CD14-positive monocyte (primary cell): ENCODE measurements around the gene ASB17. TPM values are rescaled to one million over a fixed set of nuclear protein-coding genes. Genes with fewer than 3 reads are reported as not detected.

Source experiments
- DNase-seq, 3 donors: peaks; one replicate each; pipeline ENCODE4 v3.0.0-alpha.2; 2011 to 2022
- H2AFZ ChIP-seq: 2 replicates; pipeline ENCODE4 v1.6.0; 2012; ENCODE audit warnings: mild to moderate bottlenecking, low read depth, low read length, inconsistent platforms; ENCODE audit not compliant: insufficient read depth, poor library complexity, severe bottlenecking
- H3K27ac ChIP-seq, 2 donors: 1 replicate in 1 of 2; 2 replicates in 1 of 2; pipeline ENCODE4 v1.5.1; 2012 to 2013; ENCODE audit warnings: low read length in 2 of 2, control low read depth in 1 of 2, inconsistent platforms in 1 of 2, low read depth in 1 of 2, mild to moderate bottlenecking in 1 of 2
- H3K27me3 ChIP-seq, 2 donors: one replicate each; pipeline versions ENCODE4 v1.6.0 to v1.6.1; 2011 to 2013; ENCODE audit warnings: low read length in 2 of 2; ENCODE audit not compliant: control insufficient read depth in 2 of 2, insufficient read depth in 2 of 2
- H3K36me3 ChIP-seq, 2 donors: replicated peaks in 1 of 2; 1 replicate in 1 of 2; 2 replicates in 1 of 2; pipeline versions ENCODE4 v1.5.1 to v1.6.1; 2012 to 2013; ENCODE audit warnings: low read length in 2 of 2, control low read depth in 1 of 2, inconsistent platforms in 1 of 2, mild to moderate bottlenecking in 1 of 2; ENCODE audit not compliant: insufficient read depth in 2 of 2, control insufficient read depth in 1 of 2
- H3K4me1 ChIP-seq, 2 donors: 1 replicate in 1 of 2; 2 replicates in 1 of 2; pipeline versions ENCODE4 v1.5.1 to v1.6.1; 2012 to 2013; ENCODE audit warnings: low read length in 2 of 2, control low read depth in 1 of 2, inconsistent platforms in 1 of 2, mild to moderate bottlenecking in 1 of 2, moderate library complexity in 1 of 2; ENCODE audit not compliant: insufficient read depth in 2 of 2, control insufficient read depth in 1 of 2
- H3K4me2 ChIP-seq: replicated peaks from 2 replicates; pipeline ENCODE3; 2012; ENCODE audit warnings: low read length, moderate library complexity, mild to moderate bottlenecking; ENCODE audit not compliant: poor library complexity, severe bottlenecking; ENCODE audit errors: extremely low read depth
- H3K4me3 ChIP-seq, 3 experiments: fragments of 200-600 bp in 1 of 3; sonication (generic) in 1 of 3; replicated peaks in 1 of 3; 1 replicate in 2 of 3; 2 replicates in 1 of 3; pipeline ENCODE4 v1.5.1; 2011 to 2013; ENCODE audit warnings: low read length in 3 of 3, mild to moderate bottlenecking in 3 of 3, control low read depth in 2 of 3, low read depth in 2 of 3, inconsistent platforms in 1 of 3, moderate library complexity in 1 of 3
- H3K79me2 ChIP-seq: 2 replicates; pipeline ENCODE4 v1.6.0; 2012; ENCODE audit warnings: mild to moderate bottlenecking, control low read depth, inconsistent platforms, low read length, moderate library complexity; ENCODE audit not compliant: insufficient read depth
- H3K9ac ChIP-seq: 2 replicates; pipeline ENCODE4 v1.6.0; 2017; ENCODE audit warnings: low read length, mild to moderate bottlenecking; ENCODE audit not compliant: insufficient read depth, poor library complexity, severe bottlenecking
- H3K9me3 ChIP-seq, 2 donors: replicated peaks in 1 of 2; 1 replicate in 1 of 2; 2 replicates in 1 of 2; pipeline versions ENCODE4 v1.5.1 to v1.6.1; 2012 to 2013; ENCODE audit warnings: low read length in 2 of 2, control low read depth in 1 of 2; ENCODE audit not compliant: control insufficient read depth in 1 of 2, insufficient read depth in 1 of 2
- H4K20me1 ChIP-seq: 2 replicates; pipeline ENCODE4 v1.6.0; 2012; ENCODE audit warnings: mild to moderate bottlenecking, low read length, control low read depth, moderate library complexity; ENCODE audit not compliant: insufficient read depth
- H3K27ac Mint-ChIP-seq, 7 donors: one replicate each; pipeline ENCODE4 v1.8.0; 2020; ENCODE audit warnings: mild to moderate bottlenecking in 7 of 7, mixed read lengths in 7 of 7, moderate library complexity in 6 of 7, inconsistent platforms in 2 of 7
- H3K27me3 Mint-ChIP-seq, 3 donors: one replicate each; pipeline ENCODE4 v1.8.0; 2021 to 2022; ENCODE audit warnings: low read depth in 3 of 3, mild to moderate bottlenecking in 3 of 3, mixed read lengths in 3 of 3, moderate library complexity in 3 of 3, inconsistent platforms in 1 of 3
- H3K36me3 Mint-ChIP-seq, 2 donors: one replicate each; pipeline ENCODE4 v1.8.0; 2020; ENCODE audit warnings: mixed read lengths in 2 of 2, inconsistent platforms in 1 of 2, mild to moderate bottlenecking in 1 of 2
- H3K4me1 Mint-ChIP-seq: one replicate; pipeline ENCODE4 v1.8.0; 2020; ENCODE audit warnings: mild to moderate bottlenecking, mixed read lengths
- H3K4me3 Mint-ChIP-seq, 2 donors: one replicate each; pipeline ENCODE4 v1.8.0; 2020; ENCODE audit warnings: mild to moderate bottlenecking in 2 of 2, mixed read lengths in 2 of 2, moderate library complexity in 1 of 2
- H3K9me3 Mint-ChIP-seq, 7 donors: one replicate each; pipeline ENCODE4 v1.8.0; 2020 to 2022; ENCODE audit warnings: mixed read lengths in 7 of 7, mild to moderate bottlenecking in 6 of 7, moderate library complexity in 6 of 7, inconsistent platforms in 2 of 7
- CTCF ChIP-seq: fragments of 200-600 bp; IDR thresholded peaks from one replicate; pipeline ENCODE4 v1.8.0; 2022; ENCODE audit warnings: antibody characterized with exemption, mild to moderate bottlenecking
- WGBS: methylation state at CpG from one replicate; pipeline ENCODE4 v1.1.5; 2013; ENCODE audit warnings: missing lambda C conversion rate; ENCODE audit not compliant: insufficient coverage; 5-methylcytosine and 5-hydroxymethylcytosine counted together
- intact Hi-C, 2 donors: fragments of 100-400 bp; cut with micrococcal nuclease; formaldehyde crosslinking; loops; one replicate each; pipeline versions ENCODE4 v1.15.0 to v1.15.1; 2023
- polyA minus RNA-seq: library from RNA; depleted of rRNA, polyadenylated mRNA; stranded (reverse); fragments of >200 nt; gene quantifications from 2 replicates; pipeline ENCODE4 v1.2.3, GENCODE V29; 2012
- polyA plus RNA-seq, 3 donors: library from polyadenylated mRNA; depleted of rRNA in 1 of 3; unstranded in 2 of 3; stranded (reverse) in 1 of 3; fragments of 300-500 nt in 2 of 3; fragments of >200 nt in 1 of 3; fragmentation: Illumina TruSeq in 2 of 3; gene quantifications; 1 replicate in 2 of 3; 2 replicates in 1 of 3; pipeline ENCODE4 v1.2.3, GENCODE V29; 2012 to 2021
- total RNA-seq, 12 experiments: library from RNA in 1 of 12; stranded (reverse) in 1 of 12; fragments of 120-200 nt in 1 of 12; gene quantifications; one replicate each; pipeline ENCODE4 v1.2.4 and lab custom pipeline; 2013 to 2026; ENCODE audit warnings: mixed read lengths in 6 of 12, inconsistent platforms in 1 of 12

ASB17 gene
- not detected for total RNA-seq (2013)
- polyA plus RNA-seq (not detected), polyA minus RNA-seq (not detected in 2 replicates), total RNA-seq (lab: John Stamatoyannopoulos, UW) (0 to 0.30 (median 0) reads per million in 11 experiments)

GRCh38 chr1:75932304-75932703 lies at the start of gene ASB17:
TSS of gene ASB17 (minus strand) at chr1:75932404. CDS start at chr1:75932291, 113 bp downstream.
- Histone ChIP-seq H3K9me3 (no peaks in the 10 kb centered on the region), H3K27me3 (no peaks in the 10 kb centered on the region), H4K20me1 (no peaks in the 10 kb centered on the region), H3K4me3 (no peak within 1 kb of the TSS), H3K4me1 (no peaks in the 10 kb centered on the region), H3K36me3 (no peaks in the 10 kb centered on the region), H2AFZ (no peak within 1 kb of the TSS), H3K79me2 (no peaks in the 10 kb centered on the region), H3K9ac (no peak within 1 kb of the TSS), H3K27ac (no peak within 1 kb of the TSS), H3K4me2 (no peak within 1 kb of the TSS)
- Mint-ChIP-seq H3K27ac (no peak within 1 kb of the TSS), H3K27me3 (peaks cover 0 to 1% (median 0%) of the 10 kb centered on the region in 3 donors), H3K9me3 (peaks cover 0 to 2% (median 0%) of the 10 kb centered on the region in 7 donors), H3K4me3 (no peak within 1 kb of the TSS), H3K4me1 (no peaks in the 10 kb centered on the region), H3K36me3 (no peaks in the 10 kb centered on the region)
- intact Hi-C loops, result no loop called here
- TF ChIP-seq CTCF, result no peak
- no peak for DNase-seq
- no CpG with 5 or more reads among the region's 1 CpG for WGBS

- no peaks in the 10 kb centered on the region for H3K27me3 ChIP-seq
- DNase-seq, result no peak
- H3K36me3 Mint-ChIP-seq, result no peaks in the 10 kb centered on the region
- H3K4me3 ChIP-seq, result no peak overlapping the region
- H3K4me2 ChIP-seq, result no peak overlapping the region
- no peaks in the 10 kb centered on the region for H3K4me1 ChIP-seq
- WGBS, result 100% methylated on average over 1 of the region's 6 CpGs
- H3K27me3 Mint-ChIP-seq, result peaks cover 0 to 1% (median 0%) of the 10 kb centered on the region in 3 donors
- H3K4me1 Mint-ChIP-seq, result no peaks in the 10 kb centered on the region
- H3K9me3 Mint-ChIP-seq, result peaks cover 3 to 12% (median 9%) of the 10 kb centered on the region in 7 donors
- H3K4me3 Mint-ChIP-seq, result no peak overlapping the region
- intact Hi-C loops, result no loop called here
- H3K79me2 ChIP-seq, result no peaks in the 10 kb centered on the region
- H3K27ac ChIP-seq, result no peak overlapping the region
- H3K27ac Mint-ChIP-seq, result peak overlapping the region in 1 of 7 donors; percentile 41
- no peaks in the 10 kb centered on the region for H4K20me1 ChIP-seq
- no peaks in the 10 kb centered on the region for H3K36me3 ChIP-seq
- H3K9me3 ChIP-seq, result peaks cover 0 to 8% of the 10 kb centered on the region in 2 donors
- no peak for TF ChIP-seq CTCF
- H2AFZ ChIP-seq, result no peak overlapping the region
- H3K9ac ChIP-seq, result no peak overlapping the region
Observed at GRCh38 chr1:75980972-75981897, 49.0 kb upstream of the ASB17 start.
